OCI-LY7 (cell line): Measurements from ENCODE around the gene DUSP9. TPM values are rescaled to one million over a fixed set of nuclear protein-coding genes. Genes with fewer than 3 reads are reported as not detected.
A peak's percentile ranks its signal among the peaks of the same experiment; 100 is the strongest.

ENCODE experiments used
- BruUV-seq: library from RNA; stranded (reverse); fragments of 400-500 nt; replicated peaks from 2 replicates; lab custom pipeline; 2021; lab: Mats Ljungman, UMichigan
- CTCF ChIA-PET: fragments of 300-600 bp; sonication (Branson Sonifier 250); formaldehyde crosslinking; loops from one replicate; lab custom pipeline; 2022; ENCODE audit warnings: antibody characterized with exemption; ENCODE audit not compliant: unreplicated experiment; lab: Charles Lee
- POLR2A ChIA-PET: fragments of 300-600 bp; sonication (Branson Sonifier 250); formaldehyde crosslinking; loops from one replicate; lab custom pipeline; 2022; ENCODE audit warnings: antibody characterized with exemption; lab: Charles Lee
- DNase-seq: peaks from one replicate; pipeline ENCODE4 v3.0.0-alpha.2; 2015; ENCODE audit warnings: low spot score
- H2AFZ ChIP-seq: fragments of 200-600 bp; sonication (generic), shearing (Covaris generic); 2 replicates; pipeline ENCODE4 v1.6.1; 2014; ENCODE audit warnings: mild to moderate bottlenecking, antibody characterized with exemption, low read length, moderate library complexity
- H3K27ac ChIP-seq: fragments of 200-600 bp; sonication (generic); 2 replicates; pipeline ENCODE4 v1.5.1; 2014; ENCODE audit warnings: mixed run types, low read depth, mild to moderate bottlenecking, moderate library complexity, low read length, inconsistent platforms; ENCODE audit not compliant: poor library complexity, severe bottlenecking
- H3K36me3 ChIP-seq: fragments of 200-600 bp; sonication (generic); 2 replicates; pipeline ENCODE4 v1.6.1; 2014; ENCODE audit warnings: mild to moderate bottlenecking, antibody characterized with exemption, low read length, moderate library complexity, mixed read lengths; ENCODE audit not compliant: insufficient read depth
- H3K4me1 ChIP-seq: fragments of 200-600 bp; sonication (generic); 2 replicates; pipeline ENCODE4 v1.5.1; 2014; ENCODE audit warnings: mild to moderate bottlenecking, low read length; ENCODE audit not compliant: insufficient read depth, poor library complexity, severe bottlenecking
- H3K4me2 ChIP-seq: fragments of 200-600 bp; sonication (generic); 2 replicates; pipeline ENCODE4 v1.6.1; 2014; ENCODE audit warnings: mild to moderate bottlenecking, low read length
- H3K4me3 ChIP-seq: fragments of 200-600 bp; sonication (generic); 2 replicates; pipeline ENCODE4 v1.5.1; 2014; ENCODE audit warnings: mild to moderate bottlenecking, low read depth, low read length; ENCODE audit not compliant: poor library complexity, severe bottlenecking
- H3K79me2 ChIP-seq: fragments of 200-600 bp; sonication (generic); 2 replicates; pipeline ENCODE4 v1.6.1; 2016; ENCODE audit warnings: low read depth, mild to moderate bottlenecking, low read length, moderate library complexity, mixed read lengths; ENCODE audit not compliant: insufficient read depth
- H3K9me2 ChIP-seq: fragments of 200-600 bp; sonication (generic); 2 replicates; pipeline ENCODE4 v1.6.1; 2016; ENCODE audit warnings: mild to moderate bottlenecking, low read length, mixed read lengths; ENCODE audit not compliant: insufficient read depth
- H3K9me3 ChIP-seq: fragments of 200-600 bp; sonication (generic); 2 replicates; pipeline ENCODE4 v1.6.1; 2014; ENCODE audit warnings: mild to moderate bottlenecking, mixed run types, low read length, mixed read lengths
- H4K20me1 ChIP-seq: fragments of 200-600 bp; sonication (generic); 2 replicates; pipeline ENCODE4 v1.6.1; 2014; ENCODE audit warnings: mild to moderate bottlenecking, antibody characterized with exemption, low read length, moderate library complexity, mixed read lengths; ENCODE audit not compliant: insufficient read depth
- EZH2phosphoT487 ChIP-seq: fragments of 200-600 bp; sonication (generic); IDR thresholded peaks from 2 replicates; pipeline ENCODE4 v1.6.1; 2018; ENCODE audit warnings: low read depth, borderline replicate concordance, mild to moderate bottlenecking, mixed run types, antibody characterized with exemption, low read length, moderate library complexity, mixed read lengths
- intact Hi-C: fragments of 100-400 bp; cut with micrococcal nuclease; formaldehyde crosslinking; loops from one replicate; pipeline ENCODE4 v1.10.0; 2022; ENCODE audit not compliant: unreplicated experiment
- total RNA-seq, 2 experiments: library from RNA; depleted of rRNA in 1 of 2; stranded (reverse); fragments of >200 nt in 1 of 2; shearing (Covaris generic) in 1 of 2; gene quantifications; 2 replicates each; pipeline ENCODE4 v1.2.3, GENCODE V29; 2014 to 2022
- TF ChIP-seq, protein P1 (sequence below): fragments of 200-600 bp; sonication (generic); conservative IDR thresholded peaks from 2 replicates; pipeline ENCODE4 v1.5.1; 2014; ENCODE audit warnings: mild to moderate bottlenecking, antibody characterized with exemption, low read length, moderate library complexity, mixed read lengths

Gene DUSP9
- total RNA-seq, 2 experiments from 2014 or later, result not detected

DNA sequence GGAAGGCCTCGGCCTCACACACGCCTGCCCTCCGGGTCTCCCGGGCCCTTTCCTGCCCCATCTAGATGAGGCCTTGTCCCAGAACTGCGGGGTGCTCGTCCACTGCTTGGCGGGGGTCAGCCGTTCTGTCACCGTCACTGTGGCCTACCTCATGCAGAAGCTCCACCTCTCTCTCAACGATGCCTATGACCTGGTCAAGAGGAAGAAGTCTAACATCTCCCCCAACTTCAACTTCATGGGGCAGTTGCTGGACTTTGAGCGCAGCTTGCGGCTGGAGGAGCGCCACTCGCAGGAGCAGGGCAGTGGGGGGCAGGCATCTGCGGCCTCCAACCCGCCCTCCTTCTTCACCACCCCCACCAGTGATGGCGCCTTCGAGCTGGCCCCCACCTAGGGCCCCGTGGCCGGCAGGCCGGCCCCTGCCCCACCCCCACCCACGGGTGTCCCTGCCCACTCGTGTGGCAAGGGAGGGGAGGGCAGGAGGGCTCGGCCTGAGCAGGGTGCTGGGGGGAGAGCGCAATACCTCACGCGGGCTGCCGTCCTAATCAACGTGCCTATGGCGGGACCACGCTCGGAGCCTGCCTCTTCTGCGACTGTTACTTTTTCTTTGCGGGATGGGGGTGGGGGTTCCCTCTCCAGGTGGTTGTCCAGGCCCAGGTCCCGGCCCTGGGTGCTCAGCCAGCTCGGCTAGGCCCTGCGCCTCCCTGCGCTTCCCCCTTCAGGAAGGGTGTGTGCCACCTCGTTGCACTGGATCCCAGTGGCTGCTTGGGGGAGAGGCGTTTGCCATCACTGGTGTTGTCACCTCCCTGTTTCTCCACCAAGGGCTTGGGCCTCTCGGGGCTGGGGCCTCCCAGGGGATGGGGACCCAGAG is 3.1 kb downstream of the DUSP9 start:
- Histone ChIP-seq H3K4me1 (no peaks in the 10 kb centered on the region), H2AFZ (no peak overlapping the region), H3K27ac (no peak overlapping the region), H3K4me3 (no peak overlapping the region), H3K79me2 (no peaks in the 10 kb centered on the region), H3K9me3 (no peaks in the 10 kb centered on the region), H4K20me1 (no peaks in the 10 kb centered on the region), H3K9me2 (no peaks in the 10 kb centered on the region), H3K4me2 (no peak overlapping the region), H3K36me3 (no peaks in the 10 kb centered on the region)
- POLR2A ChIA-PET, result interaction anchor here (0.6 kb wide), 1 partner anchor 31 kb away, joined by 3 read pairs; no protein-coding TSS in a partner anchor
- DNase-seq, result no peak
- no TSS peak for BruUV-seq
- CTCF ChIA-PET, result interaction anchor here (0.5 kb wide), 1 partner anchor 176 kb away, joined by 5 read pairs; no protein-coding TSS in a partner anchor
- TF ChIP-seq EZH2phosphoT487, result no peak
- TF ChIP-seq, protein P1, sequence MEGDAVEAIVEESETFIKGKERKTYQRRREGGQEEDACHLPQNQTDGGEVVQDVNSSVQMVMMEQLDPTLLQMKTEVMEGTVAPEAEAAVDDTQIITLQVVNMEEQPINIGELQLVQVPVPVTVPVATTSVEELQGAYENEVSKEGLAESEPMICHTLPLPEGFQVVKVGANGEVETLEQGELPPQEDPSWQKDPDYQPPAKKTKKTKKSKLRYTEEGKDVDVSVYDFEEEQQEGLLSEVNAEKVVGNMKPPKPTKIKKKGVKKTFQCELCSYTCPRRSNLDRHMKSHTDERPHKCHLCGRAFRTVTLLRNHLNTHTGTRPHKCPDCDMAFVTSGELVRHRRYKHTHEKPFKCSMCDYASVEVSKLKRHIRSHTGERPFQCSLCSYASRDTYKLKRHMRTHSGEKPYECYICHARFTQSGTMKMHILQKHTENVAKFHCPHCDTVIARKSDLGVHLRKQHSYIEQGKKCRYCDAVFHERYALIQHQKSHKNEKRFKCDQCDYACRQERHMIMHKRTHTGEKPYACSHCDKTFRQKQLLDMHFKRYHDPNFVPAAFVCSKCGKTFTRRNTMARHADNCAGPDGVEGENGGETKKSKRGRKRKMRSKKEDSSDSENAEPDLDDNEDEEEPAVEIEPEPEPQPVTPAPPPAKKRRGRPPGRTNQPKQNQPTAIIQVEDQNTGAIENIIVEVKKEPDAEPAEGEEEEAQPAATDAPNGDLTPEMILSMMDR, result no peak
- intact Hi-C loops, result loop anchor here (1.0 kb wide), 2 partner anchors 95 to 111 kb away; no protein-coding TSS in a partner anchor

DNA sequence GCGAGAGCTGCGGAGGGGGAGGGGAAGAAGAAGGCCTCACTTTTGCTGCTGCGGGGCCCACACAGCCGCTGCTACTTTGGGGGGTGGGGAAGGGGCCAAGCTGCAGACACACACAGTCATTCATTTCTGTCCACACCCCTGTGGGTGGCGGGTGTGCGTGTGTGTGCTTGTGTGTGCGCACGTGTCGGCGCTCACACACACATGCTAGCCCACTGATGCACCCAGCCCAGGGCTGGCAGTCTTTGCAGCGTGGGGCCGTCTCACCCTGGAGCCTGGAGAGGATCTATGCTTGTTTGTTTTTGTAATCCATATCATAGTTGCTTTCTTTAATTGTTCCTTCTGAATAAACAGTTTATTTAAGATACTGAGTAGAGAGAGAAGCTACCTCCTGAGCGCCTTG is 4.0 kb downstream of the DUSP9 start:
- H3K9me2 ChIP-seq, result no peaks in the 10 kb centered on the region
- H3K79me2 ChIP-seq, result no peaks in the 10 kb centered on the region
- H2AFZ ChIP-seq, result no peak overlapping the region
- intact Hi-C loops, result no loop called here
- H3K4me3 ChIP-seq, result no peak overlapping the region
- H3K4me1 ChIP-seq, result no peaks in the 10 kb centered on the region
- no TSS peak for BruUV-seq
- H3K36me3 ChIP-seq, result no peaks in the 10 kb centered on the region
- no peak for DNase-seq
- H3K9me3 ChIP-seq, result no peaks in the 10 kb centered on the region
- no peak for TF ChIP-seq EZH2phosphoT487
- TF ChIP-seq, protein P1, result no peak
- POLR2A ChIA-PET, result no interaction called here
- CTCF ChIA-PET, result no interaction called here
- H4K20me1 ChIP-seq, result no peaks in the 10 kb centered on the region
- no peak overlapping the region for H3K4me2 ChIP-seq
- H3K27ac ChIP-seq, result no peak overlapping the region

DNA sequence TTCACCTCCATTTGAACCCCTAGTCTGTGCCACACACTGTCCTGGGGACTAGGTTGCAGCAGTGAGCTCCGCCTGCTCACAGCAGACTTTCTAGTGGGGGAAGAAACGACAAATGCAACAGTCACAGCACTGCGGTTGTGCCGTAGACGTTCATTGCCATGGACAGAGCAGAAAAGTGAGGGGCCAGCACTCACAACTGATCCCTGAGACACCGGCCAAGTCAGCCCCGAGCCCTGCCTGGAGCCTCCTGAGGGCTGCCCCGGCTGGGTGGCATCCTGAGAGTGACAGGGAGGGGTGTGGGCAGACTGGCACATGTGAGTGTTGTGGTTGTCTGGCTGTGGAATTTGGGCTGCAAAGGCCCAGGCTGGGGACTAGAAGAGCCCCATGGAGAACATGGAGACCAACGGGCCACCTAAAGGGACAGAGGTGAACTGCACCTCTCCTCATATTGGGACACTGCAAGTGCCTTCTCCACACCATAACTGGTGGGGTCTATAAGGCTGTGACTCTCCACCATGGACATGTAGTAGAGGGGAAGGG is 4.6 kb downstream of the DUSP9 start:
- no TSS peak for BruUV-seq
- intact Hi-C loops, result no loop called here
- Histone ChIP-seq H4K20me1 (no peaks in the 10 kb centered on the region), H3K27ac (no peak overlapping the region), H3K4me1 (no peaks in the 10 kb centered on the region), H3K9me3 (no peaks in the 10 kb centered on the region), H2AFZ (no peak overlapping the region), H3K4me2 (no peak overlapping the region), H3K9me2 (no peaks in the 10 kb centered on the region), H3K36me3 (no peaks in the 10 kb centered on the region), H3K4me3 (no peak overlapping the region), H3K79me2 (no peaks in the 10 kb centered on the region)
- TF ChIP-seq, protein P1, result peak; percentile 54
- no peak for TF ChIP-seq EZH2phosphoT487
- ChIA-PET POLR2A (no interaction called here), CTCF (no interaction called here)
- peak; percentile 24 for DNase-seq
